HUDEP-2 (cell line): ENCODE results near the gene CRACR2B.
A peak's percentile ranks its signal among the peaks of the same experiment; 100 is the strongest.

ENCODE experiments used
- DNase-seq, 76 experiments: peaks; one replicate each; lab custom pipeline; 2025; ENCODE audit not compliant: unreplicated experiment in 76 of 76; lab: John Stamatoyannopoulos, UW

The CRACR2B gene

DNA sequence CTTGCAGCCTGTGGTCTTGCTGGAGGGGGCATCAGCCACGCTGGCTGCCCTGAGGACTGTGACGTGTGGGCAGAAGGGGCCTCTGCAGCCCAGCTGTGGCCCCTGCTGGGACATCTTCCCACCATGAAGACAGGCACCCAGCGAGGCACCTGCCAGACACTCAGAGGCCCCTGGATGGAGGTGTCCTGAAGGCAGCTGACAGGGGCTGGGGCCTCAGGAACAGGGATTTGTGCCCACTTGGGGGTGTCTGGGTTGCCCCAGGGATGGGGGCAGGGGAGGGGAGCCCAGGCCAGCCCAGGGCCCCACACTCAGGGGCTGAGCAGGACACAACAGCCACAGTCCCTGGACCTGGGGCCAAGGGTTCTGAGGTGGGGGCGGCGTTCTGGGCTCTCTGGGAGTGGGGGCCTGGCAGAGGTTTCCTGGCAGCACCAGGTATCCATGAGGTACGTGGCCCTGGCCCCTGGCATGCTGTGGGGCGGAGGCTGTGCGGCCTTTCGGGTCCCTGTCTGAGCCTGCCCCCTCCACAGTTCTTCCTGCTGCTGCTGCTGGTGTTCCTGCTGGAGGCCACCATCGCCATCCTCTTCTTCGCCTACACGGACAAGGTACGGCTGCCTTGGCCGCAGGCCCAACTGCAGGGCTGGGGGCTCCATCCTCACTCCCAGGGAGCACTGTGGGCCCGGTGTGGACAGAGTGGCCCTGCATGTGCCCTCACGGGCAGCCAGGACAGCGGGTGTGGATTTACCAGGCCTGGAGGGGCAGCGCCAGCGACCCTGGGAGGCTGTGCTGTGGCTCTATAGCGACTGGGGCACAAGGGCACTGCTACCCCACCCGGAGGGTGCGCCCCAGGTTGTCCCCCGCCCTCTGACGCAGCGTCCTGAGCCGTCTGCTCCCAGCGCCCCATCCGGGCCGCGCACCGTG is 36.5 kb downstream of the CRACR2B start:
- DNase-seq: peak in 1 of 76 experiments; percentile 6

DNA sequence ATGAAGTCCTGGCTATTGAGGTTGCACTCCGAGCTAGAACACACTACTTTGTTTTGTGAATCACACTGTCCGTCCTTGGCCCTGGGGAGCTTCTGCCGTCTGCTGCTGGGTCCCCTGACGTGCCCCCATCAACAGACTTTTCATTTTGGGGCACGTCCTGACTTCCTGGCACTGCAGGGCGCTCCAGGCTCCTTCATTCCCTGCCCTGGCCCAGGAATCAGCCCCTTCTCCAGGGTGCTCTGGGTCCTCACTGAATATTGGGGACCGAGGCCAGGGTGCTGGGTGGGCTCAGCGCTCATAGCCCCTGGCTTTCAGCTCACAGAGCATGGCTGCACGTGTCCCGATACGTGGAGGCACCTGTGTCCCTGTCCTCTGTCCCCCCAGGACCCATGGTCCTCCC is 37.2 kb downstream of the CRACR2B start:
- DNase-seq: no peak

DNA sequence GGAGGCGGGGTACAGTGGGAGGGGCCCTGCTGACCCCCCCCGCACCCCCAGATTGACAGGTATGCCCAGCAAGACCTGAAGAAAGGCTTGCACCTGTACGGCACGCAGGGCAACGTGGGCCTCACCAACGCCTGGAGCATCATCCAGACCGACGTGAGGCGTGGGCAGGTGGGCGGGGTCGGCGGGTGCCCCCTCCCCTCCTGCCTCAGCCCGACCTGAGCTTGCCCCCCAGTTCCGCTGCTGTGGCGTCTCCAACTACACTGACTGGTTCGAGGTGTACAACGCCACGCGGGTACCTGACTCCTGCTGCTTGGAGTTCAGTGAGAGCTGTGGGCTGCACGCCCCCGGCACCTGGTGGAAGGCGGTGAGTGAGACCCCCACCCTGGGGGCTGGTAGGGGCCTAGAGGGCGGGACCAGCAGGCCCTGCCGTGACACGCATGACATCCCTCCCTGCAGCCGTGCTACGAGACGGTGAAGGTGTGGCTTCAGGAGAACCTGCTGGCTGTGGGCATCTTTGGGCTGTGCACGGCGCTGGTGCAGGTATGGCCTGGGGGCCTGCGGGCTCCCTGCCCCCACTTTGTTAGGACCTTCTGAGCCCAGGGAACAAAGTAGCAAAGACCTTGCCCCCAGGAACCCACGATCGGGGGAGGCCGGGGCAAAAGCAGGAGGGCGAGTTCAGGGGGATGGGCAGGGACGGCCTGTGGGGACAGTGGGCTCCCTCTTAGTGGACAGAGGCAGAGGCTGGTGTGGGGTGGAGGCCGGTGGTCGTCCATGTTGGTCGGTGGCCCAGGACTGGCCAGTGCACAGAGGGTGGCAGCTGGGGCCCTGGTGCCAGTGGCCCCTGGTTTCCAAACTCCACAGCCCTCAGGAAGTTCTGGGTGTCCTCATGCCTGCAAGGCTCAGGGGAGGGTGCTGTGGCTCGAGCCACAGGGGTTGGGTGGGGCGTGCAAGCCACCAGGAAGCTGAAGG is 38.0 kb downstream of the CRACR2B start:
- DNase-seq: no peak

DNA sequence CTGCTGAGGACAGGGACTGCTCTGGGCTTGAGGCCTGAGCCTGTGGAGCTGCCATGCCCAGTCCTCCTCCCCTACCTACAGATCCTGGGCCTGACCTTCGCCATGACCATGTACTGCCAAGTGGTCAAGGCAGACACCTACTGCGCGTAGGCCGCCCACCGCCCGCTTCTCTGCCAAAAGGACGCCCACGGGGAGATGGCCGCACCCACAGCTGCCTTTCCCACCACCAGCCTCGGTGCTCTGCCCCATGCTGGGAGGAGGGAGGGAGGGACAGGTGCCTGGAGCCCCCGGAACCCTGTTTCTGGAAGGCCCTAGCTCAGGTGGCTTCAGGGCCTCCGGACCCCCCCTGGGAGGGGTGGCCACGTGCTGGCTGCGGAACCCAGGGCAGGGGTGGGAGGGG is 38.8 kb downstream of the CRACR2B start:
- DNase-seq: no peak

DNA sequence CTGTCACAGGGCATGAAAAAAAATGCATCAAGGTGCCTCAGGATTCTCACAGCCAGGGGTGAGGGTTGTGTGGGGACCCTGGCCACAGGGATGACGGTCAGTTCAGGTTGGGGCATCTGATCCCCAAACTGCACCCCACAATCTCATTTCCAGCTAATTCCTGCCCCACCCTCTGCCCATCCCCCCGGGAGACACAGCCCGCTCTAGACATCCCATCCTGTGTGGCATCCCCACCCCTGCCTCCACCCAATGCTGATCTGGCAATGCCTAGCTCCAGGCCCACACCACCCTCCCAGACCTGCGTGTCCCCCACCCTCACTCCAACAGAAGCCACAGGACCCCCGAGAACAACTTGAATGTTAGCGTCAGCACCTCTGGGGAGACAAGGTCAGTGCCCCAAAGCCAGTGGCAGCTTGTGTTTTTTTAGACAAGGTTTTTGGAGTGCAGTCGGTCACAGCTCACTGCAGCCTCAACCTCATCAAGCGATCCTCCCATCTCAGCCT is 40.2 kb downstream of the CRACR2B start:
- DNase-seq: no peak

DNA sequence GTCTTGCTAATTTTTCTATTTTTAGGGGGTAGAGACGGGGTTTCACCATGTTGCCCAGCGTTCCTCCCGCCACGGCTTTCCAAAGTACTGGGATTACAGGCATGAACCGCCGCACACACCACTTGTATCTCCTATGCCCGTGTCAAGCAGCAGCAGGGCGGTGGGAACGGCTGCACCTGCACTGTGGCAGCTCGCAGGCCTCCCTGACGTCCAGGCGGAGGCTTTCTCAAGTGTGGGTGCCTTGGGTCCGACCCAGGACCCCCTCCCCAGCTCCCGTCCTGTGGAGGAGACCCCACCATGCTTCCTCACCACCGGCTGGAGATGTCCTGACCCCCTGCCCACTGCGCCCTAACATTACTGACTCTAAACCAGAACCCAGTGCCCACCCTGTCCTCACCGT is 40.7 kb downstream of the CRACR2B start:
- DNase-seq: no peak

DNA sequence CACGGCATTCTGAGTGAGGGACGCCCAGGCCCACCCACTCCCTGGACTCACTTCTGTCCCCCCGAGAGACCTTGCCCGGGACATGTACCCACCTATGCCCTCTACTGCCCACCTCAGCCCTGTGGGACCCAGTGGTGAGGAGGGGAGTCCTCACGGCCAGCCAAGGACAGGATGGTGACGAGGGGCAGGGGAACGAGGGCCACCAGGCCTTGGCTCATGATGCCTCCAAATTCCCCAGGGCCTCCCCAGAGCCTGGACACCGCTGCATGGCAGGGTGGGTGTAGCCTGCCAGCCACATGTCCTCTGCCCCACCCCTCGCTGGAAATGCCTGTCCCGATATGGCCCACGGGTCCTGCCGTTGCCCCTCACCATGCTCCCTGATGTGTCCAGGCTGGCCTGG is 41.1 kb downstream of the CRACR2B start:
- no peak for DNase-seq

DNA sequence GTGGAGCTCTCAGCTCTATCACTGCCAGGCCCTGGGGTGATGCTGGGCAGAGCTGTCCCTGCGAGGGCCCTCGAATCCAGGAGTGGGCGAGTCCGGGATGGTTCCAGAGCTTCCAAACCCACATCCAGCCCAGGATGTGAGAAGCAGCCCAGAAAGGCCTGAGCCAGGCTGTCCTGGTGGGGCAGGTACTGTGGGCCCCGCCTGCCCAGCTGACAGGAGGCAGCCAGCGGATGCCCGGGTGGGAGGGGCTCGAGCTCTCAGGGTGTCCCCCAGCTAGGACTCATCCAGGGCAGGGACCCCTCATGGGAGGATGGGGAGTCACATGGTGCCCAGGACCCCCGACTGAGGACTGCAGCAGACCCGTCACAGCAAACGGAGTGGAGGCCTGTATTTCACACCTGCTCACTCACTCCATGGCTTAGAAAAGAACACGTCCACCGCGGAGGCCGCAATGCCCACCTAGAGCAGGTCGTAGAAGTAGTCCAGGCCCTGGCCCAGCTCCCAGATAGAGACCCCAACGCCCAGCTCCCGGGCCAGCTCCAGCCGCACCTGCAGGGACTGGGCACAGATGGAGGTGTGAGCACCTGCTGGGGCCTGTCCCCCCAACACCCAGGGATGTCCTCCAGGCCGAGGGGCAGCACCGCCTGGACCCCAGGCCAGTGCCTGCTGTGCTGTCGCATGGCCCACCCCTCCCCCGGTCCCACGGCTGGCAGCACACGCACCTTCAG is 41.8 kb downstream of the CRACR2B start:
- no peak for DNase-seq

DNA sequence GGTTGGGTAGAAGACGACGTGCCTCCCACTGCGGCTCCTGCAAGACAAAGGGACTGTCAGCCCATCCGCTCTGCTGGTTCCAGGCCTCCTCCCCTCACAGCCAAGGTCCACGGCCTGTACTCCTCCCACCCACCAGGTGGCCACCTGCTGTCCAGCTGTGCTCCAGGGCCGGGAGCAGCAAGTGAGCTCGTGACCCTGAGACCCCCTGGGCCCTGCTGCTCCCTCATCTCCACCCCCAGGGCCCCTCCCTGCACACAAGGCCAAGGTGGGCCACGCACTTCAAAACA is 42.4 kb downstream of the CRACR2B start:
- DNase-seq: no peak

DNA sequence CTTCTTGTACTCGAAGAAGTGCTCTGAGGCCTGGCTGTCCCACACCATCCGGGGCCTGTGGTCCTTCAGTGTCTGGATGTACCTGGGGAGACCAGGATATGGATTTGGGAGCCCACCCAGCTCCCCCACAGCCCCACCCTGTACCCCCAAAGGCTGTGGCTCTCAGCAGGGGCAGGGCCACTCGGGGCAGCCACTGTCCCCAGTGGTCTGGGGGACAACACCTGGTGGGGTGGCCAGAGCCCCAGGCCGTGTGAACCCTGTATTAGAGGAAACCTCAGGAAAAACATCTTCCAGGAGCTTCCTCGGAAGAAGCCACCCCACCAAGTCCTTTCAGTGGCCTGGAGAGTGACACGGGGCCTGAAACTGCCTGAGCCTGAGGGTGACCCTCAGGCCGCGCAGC is 42.7 kb downstream of the CRACR2B start:
- no peak for DNase-seq

DNA sequence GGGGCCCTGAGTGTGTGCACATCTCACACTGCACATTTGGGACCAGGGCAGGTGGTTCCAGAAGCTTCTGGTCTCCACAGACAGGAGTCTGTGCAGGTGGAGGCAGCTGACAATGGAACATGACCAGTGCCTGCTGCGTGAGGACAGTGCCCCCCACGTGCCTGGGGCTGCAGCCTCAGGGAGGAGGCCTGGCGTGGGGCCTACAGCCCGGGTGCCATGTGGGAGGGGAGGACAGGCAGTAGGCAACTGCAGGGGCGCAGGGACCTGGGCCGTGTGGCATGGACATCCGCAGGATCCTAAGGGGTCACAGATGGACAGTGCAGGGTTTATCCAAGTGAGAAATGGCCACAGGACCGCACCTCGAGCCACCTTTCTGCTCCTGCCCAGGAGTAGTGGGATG is 43.8 kb downstream of the CRACR2B start:
- no peak for DNase-seq

DNA sequence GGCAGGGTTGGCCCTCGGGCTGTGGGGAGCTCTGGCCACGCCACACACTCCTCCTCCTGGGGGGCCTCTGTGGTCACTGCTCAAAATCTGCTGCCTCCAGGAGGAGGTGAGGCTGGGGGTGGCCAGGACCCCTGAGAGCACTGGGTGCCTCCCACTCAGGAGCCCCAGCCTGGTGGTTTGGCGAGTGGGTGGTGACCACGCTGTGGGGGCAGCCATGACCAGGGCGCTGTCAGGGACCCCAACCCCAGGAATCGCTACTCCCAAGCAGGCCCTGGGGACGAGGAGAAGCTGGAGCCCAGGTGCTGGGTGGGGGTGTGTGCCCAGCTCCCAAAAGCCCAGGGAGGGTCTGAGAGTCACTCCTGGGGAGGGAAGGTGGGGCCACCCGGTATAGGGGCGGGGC is 45.1 kb downstream of the CRACR2B start:
- no peak for DNase-seq

DNA sequence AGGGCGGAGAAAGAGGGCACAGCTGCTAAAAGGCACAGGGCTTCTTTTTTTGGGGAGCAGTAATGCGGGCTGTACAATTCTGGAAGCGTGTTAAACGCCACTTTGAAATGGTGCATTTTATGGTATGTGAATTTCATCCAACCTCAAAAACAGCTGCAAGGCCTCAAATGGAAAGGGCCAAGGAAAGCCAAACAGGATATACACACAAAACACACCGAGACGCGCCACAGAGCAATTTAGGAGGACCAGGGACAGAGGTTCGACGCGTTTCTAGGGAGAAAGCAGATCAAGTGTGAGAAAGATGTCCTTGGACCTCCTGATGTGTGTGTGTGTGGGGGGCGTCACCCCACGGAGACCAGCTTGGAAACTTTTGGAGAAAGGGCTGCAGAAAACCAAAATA is 46.0 kb downstream of the CRACR2B start:
- DNase-seq: no peak

DNA sequence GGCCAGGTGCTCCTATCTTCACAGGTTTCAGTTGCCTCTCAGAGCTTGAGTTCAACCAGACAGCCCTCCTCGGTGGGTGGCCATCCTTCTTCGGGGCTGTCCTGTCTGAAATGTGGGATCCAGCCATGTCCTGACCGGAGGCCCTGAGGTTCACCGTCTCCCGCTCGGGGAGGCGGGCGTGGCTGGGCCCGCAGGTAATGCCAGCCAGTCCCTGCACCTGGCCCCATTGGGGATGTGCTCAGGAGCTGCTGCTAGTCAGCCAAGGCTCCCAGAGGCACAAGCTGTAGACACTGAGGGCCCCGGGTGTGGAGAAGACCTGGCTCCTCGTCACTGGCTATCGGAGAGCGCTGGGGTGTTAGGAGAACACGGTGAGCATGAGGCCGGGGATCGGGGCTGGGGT is 47.5 kb downstream of the CRACR2B start:
- DNase-seq: no peak

DNA sequence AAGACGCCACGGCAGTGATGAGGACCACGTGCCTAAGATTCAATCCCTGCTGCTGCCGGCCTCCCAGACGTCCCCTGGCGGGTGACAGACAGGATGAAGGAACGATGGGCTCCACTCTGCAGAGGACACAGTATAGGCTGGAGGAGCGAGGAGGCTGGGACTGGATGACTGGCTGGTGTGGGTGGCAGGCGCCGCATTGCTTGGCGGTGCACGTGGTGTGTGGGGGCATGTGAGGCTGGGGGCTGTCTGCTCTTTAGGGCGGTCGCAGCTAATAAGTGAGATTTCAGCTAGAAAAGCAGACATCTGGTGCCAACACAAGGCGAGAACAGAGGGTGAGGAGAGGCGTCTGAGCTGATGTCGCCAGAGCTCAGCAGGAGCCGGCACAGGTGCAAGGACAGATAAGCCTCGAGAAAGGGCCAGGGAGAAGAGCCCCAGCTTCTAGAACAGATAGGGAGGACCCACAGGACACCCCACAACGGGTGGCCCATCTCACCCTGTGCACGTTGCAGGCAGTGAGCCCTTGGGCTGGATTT is 48.1 kb downstream of the CRACR2B start:
- peak in 74 of 76 experiments; percentile 40 to 94 (median 82) for DNase-seq

DNA sequence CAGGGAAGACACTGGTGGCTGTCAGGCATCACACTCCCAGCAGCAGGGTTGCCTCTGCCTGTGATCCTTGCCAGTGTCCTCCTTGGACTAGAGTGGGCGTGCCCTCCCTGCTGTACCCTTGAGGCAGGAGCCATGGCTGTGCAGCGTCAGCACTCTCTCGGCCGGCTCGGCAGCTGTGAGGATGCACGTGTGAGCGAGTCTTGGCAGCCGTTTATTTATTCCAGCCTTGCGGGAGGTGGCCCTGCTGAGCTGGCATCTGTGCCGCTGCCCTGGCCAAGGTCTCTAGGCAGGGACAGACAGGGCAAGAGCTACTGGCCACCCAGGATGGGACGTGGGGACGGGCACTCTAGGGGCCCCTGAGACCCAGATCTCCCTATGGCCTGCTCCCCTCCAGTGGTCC is 48.8 kb downstream of the CRACR2B start:
- DNase-seq: peak in 7 of 76 experiments; percentile 19 to 38 (median 28)

DNA sequence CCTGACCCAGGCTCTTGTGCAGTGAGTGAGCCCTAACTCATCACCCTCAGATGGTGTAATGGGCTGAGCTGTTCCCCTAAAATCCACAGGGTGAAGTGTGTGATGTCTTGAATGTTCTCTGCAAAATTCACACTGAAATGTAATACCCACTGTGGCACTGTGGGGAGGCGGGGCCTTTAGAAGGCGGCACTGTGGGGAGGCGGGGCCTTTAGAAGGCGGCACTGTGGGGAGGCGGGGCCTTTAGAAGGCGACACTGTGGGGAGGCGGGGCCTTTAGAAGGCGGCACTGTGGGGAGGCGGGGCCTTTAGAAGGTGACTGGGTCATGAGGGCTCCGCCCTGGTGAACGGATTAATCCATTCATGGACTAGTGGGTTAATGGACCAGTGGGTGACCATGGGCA is 49.8 kb downstream of the CRACR2B start:
- DNase-seq: peak in 70 of 76 experiments; percentile 16 to 91 (median 70)

DNA sequence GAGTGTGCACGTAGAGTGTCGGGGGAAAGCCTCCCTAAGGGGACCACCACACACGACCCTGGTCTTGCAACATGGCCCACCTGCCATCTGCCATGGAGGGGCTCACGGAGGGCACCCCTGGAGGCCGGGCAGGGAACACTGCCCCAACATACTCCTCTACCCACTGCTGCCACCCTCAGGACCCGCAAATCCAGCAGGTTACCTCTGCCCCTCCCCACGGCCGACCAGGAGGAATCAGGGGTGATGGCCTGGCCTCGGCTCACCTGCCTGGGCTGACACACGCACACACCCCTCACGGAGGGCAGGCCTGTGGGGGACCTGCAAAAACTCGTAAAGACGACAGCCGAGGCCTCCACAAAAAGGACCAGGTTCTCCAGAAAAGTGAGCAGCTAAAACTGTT is 52.7 kb downstream of the CRACR2B start:
- DNase-seq: no peak
